GM18502 (cell line): Measurements from ENCODE around the gene SLC5A4.
"Not testable (repeated sequence)": the region's sequence is repeated elsewhere in the genome, so short reads cannot be mapped to it uniquely, and the experiment has no call there.

Experiments used
- ATAC-seq: cut with Tn5 transposase; IDR thresholded peaks from one replicate; pipeline ENCODE4 v1.9.1; 2021; ENCODE audit warnings: mild to moderate bottlenecking; ENCODE audit not compliant: unreplicated experiment, poor library complexity

The SLC5A4 gene

DNA sequence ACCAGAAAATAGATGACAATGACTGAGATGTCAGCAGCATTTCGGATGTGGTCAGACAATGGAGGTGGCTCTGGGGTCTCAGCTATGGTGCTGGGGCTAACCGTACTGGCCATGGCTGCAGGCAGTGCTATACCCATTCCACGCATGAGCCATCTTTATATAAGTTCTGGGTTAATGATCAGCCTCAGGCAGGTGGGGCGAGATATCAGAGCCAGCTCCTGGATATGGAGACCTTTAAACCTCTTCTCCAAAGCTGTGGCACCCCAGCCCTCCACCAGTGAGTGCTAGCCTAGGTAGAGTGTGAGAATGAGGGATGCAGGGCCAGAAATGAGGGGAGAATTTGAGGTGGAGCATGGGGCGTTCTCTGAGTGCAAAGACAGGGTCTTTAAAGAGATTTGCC, at the start of gene SLC5A4:
Gene SLC5A4 (minus strand): TSS at position 131 of the 400 bp plus-strand sequence. CDS start 18 bp downstream, at position 113.
- no peak for ATAC-seq

DNA sequence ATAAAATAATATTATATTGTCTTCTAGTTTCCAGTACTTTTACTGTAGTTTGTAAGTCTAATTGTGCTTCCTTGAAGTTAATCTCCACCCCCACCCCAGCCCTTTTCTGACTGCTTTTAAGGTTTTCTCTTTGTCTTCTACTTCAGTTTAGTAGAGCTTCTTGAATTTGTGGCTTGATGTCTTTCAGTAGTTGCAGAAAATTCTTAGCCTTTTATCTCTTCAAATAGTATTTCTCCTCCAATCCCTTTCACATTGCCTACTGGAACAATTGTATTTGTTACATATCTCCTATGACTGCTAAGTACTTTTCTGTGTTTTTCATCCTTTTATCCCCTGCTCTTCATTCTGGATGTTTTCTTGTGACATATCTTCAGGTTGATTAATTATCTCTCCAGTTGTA, 38.8 kb upstream of the SLC5A4 start:
- ATAC-seq = not testable (repeated sequence)

DNA sequence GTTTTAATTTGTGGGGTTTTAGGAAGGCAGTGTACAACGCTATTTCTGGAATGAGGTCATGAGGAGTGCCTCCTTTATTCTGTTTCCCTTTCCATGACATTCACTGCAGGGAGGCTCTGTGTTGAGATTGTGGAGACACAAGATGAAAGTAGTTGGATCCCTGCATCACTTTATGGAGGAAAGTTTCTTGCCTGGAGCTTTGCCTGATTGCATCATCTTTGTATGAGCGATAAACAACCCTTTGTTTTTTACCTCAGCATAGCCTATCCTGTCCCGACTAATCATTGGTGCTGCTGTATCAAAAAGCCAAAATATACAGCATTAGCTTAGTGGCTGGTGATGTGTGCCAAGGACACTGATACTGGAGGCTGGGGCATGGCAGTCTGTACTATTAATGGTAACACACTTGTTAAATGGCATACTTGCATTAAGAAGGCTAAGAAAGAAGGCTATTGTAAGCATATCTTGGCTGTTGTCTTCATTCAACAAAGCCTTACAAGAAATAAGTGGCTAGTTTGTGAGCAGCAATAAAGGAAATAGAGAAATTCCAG, 31.2 kb upstream of the SLC5A4 start:
- no peak for ATAC-seq

DNA sequence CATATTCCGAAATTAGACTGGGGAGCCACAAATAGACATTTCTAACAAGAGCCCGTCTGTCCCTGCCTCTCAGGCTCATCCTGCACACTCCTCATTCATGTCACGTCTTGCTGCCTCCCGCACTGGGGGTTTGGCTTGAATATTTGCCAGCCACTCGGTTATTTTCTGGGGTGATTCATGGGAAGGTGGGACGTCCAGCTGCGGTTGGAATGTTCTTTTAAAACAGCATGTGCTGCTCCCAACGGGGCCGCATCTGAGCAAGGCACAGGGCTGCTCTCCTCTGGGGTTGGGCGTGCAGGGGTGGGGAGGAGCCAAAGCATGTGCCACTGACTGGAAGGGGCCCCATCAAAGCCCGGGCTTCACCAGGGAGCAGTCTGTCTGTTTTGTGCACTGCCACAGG, 25.9 kb upstream of the SLC5A4 start:
- no peak for ATAC-seq

DNA sequence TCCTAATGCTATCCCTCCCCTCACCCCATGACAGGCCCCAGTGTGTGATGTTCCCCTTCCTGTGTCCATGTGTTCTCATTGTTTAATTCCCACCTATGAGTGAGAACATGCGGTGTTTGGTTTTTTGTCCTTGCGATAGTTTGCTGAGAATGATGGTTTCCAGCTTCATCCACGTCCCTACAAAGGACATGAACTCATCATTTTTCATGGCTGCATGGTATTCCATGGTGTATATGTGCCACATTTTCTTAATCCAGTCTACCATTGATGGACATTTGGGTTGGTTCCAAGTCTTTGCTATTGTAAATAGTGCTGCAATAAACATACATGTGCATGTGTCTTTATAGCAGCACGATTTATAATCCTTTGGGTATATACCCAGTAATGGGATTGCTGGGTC, 20.2 kb upstream of the SLC5A4 start:
- ATAC-seq = not testable (repeated sequence)

DNA sequence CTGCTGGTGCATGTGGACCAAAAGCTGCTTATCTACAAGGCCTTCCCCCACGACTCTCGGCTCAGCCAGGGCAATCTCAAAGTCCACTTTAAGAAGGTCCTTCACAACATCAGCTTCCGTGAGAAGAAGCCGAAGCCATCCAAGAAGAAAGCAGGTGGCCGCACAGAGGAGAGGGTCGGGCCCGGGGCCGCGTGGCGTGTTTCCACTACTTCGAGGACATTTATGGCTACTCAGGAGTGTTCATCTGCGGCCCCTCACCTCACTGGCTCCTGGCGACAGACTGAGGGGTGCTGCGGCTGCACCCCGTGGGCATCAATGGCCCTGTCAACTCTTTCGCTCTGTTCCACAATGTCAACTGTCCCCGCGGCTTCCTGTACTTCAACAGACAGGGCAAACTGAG, 16.2 kb upstream of the SLC5A4 start:
- no peak for ATAC-seq

DNA sequence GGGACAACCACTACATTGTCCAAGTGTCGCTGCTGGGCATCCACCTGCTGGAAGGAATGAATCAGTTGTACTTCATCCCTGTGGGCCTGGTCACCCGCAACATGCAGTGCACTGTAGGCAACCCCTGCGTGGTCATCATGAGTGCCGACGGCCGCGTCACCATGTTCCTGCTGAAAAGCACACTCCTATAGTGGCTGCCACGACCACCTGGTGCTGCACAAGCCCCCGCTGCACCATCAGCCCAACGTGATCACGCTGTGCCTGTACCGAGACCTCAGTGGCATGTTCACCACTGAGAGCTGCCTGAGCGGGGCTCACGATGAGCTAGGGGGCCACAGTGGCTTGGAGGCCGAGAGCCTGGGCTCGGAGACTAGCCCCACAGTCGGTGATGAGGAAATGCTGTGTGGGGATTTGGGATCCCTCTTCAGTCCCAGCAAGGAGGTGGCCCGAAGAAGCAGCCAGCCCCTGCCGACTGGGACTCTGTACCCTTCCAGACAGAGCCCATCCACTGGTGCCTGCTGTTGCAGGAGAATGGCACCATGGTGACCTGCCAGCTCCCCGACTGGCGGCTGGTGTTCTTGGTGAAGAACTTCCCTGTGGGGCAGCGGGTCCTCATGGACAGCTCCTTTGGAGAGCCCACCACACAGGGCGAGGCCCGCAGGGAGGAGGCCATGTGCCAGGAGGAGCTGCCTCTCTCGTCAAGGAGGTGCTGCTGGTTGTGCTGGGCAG, 15.7 kb upstream of the SLC5A4 start:
- no peak for ATAC-seq

DNA sequence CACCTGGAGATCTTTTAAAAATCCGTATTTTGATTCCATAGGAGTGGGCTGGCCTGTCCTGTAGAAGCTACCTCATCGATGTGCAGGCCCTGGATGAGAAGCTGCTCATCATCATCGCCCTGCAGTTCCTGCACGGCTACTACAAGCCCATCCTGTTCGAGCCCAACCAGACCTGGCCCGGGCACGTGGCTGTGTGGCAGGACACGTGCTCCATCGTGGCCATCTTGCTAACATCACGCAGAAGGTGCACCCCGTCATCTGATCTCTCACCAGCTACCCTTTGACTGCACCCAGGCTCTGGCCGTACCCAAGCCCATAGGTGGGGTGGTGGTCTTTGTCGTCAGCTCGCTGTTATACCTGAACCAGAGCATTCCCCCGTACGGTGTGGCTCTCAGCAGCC, 14.2 kb upstream of the SLC5A4 start:
- ATAC-seq = no peak

DNA sequence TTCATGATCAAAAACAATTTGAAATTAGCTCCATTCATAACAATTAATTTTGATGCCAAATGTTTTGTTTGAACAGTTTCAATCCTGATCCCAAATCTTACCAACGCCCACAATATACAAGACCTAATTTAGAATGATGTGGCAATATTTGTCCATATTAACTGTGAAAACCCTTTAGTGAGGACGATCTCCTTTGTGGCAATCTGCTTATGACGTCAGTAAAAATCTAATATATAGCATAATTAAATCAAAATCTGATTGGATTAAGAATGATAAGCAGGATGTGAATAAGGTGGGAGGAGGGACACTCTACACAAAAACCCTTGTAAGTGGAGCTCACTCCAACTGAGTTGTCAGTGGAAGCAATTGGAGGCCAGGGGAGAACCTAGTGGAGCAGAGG, 11.9 kb upstream of the SLC5A4 start:
- no peak for ATAC-seq

DNA sequence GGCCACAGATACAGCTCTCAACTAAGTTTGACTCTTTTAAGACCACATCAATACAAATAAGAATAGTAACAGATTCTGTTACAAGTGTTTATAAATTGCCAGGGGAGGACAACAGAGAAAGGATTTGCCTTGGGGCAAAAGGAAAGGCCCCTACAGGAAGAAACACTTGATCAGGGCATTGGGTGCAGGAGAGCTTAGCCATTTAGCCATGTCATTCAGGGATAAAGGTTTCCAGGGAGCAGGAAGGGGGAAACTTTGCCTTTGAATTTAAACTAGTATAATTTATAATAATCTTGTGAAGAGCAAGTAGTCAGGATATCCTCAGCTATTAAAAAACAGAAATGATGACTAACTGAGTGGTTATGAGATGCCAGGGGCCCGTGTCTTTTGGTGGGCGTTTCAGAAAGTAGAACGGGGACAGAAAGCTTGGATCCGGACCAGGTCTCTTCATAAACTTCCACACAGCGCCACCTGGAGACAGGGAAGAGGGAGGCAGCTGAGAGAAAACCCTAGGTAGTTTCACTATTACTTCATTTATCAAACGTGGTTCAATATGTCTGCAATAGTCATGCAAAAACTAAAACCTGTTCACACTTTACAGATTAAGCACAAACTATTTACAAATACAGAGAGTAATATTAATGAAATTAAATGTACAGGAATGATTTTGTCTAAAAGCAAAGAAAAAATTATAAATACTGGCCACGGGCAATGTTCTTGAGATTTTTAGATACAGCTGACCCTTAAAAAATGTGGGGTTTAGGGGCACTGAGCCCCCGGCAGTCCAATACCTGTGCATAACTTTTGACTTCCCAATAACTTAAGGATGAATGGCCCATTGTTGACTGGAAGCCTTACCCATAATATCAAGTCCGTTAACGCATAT, 11.0 kb upstream of the SLC5A4 start:
- no peak for ATAC-seq

DNA sequence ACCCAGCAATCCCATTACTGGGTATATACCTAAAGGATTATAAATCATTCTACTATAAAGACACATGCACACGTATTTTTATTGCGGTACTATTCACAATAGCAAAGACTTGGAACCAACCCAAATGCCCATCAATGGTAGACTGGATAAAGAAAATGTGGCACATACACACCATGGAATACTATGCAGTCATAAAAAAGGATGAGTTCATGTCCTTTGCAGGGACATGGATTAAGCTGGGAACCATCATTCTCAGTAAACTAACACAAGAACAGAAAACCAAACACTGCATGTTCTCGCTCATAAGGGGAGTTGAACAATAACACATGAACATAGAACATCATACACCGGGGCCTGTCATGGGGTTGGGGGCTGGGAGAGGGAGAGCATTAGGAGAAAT, 8.5 kb upstream of the SLC5A4 start:
- ATAC-seq = not testable (repeated sequence)

DNA sequence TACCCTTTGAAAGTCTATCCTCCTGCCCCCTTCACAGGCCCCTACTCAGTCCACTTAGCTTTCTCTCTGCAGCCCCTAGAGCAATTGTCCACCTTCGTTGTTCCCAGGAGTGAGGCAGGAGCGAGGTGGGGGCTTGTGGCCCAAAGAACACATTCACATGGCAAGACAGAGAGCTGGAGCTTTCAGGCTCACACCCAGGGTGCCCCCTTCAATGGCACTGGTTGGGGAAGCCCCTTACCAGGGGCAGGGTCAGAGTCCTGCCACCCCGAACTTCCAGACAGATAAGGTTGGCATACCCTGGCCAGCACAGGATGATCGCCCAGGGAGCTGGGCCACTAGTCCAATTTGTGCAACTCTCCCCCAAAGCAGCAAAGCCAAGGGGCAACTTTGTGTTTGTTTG, 6.2 kb upstream of the SLC5A4 start:
- ATAC-seq = no peak

DNA sequence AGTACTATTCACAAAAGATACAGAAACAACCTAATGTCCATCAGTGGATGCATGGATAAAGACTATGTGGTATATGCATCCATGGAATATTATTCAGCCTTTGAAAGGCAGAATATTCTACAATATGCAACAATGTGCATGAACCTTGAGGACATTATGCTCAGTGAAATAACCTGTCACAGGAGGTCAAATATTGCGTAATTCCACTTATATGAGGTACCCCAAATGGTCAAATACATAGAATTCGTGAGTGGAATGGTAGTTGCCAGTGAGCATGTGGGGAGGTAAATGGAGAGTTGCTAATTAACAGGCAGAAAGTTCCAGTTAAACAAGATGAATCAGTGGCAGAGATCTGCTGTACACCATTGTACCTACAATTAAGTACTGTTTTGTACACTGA, 3.6 kb upstream of the SLC5A4 start:
- ATAC-seq = no peak

DNA sequence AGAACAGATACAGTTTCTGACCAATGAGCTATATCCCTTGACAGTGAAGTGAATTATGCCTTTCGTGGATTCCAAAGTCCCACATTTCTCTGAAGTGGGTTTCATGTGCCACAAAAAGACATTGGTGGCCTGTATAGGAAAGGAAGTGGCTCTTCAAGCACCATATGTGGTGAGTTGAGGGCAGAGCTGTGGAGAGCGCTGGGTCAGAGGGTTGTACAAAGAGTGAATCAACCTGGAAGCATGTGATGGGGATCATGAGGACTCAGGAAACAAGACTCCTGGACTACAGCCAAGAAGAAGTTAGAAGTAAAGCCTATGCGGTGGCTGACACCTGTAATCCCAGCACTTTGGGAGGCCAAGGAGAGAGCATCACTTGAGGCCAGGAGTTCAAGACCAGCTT, 579 bp upstream of the SLC5A4 start:
- no peak for ATAC-seq

DNA sequence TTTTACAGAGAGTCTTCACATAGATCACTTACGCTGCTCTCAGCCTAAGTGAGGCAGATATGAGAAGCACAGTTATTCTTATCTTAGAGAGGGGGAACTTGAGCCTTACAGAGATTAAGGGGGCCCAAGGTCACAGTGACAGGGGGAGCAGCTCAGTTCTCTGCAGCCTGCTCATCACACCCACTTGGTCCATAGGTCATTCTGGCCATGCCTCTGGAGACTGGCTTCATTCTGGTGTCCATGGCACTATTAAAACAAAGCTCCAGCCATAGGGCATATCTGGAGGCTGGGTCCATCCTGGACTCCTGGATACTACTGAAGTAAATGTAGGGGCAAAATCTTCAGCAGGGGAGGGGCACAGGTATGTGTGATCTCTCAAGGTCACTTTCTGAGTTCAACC, 5.9 kb downstream of the SLC5A4 start:
- ATAC-seq = no peak

DNA sequence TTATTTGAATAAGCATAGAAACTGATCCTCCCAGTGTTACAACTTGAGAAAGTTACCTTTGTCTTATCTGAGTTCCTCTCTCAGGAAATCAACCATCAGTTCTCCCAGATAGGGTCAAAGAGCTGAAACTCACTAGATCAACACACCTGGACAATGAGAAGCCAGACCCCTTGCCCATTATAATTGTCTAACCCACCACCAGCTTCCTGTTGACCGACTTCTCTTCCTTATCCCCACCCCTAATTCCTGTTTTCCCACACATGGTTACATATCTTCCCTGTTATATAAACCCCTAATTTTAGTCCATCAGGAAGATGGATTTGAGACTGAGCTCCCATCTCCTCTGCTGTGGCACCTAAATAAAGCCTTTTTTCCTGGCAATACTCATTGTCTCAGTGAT, 6.9 kb downstream of the SLC5A4 start:
- ATAC-seq = no peak

DNA sequence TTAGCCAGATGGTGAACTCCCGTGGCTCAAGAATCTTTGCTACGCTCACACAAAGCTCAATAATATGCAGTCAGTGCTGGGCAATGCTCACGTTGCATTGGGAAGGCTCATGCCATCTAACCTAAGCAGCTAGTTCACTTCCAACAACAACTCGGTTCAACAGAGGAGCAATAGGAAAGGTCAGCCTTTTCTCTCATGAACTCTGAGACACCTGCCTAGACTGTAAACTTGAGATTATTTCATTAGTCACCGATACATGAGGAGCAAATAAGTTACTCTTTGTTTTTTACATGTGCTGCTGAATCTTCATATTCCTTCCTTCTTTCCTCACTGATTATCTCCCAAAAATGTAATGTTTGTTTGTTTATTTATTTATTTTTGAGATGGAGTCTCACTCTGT, 9.0 kb downstream of the SLC5A4 start:
- ATAC-seq = no peak

DNA sequence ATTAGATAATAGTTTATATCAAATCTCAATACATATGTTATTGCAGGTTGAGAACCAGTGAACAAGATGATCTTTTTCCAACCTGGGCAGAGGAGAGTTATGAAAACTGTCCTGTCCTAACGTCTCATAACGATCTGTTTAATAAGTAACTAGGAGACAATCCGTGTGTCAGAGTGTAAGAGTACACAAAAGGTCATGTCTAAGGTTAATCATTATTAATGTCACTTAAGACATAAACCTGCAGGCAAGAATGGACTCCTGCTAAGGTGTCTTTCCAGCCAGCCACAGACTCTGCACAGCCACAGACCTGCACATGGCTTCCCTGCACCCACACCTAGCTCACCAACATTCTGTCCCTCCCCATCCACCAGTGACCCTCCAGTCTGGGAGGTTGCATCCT, 10.1 kb downstream of the SLC5A4 start:
- no peak for ATAC-seq

DNA sequence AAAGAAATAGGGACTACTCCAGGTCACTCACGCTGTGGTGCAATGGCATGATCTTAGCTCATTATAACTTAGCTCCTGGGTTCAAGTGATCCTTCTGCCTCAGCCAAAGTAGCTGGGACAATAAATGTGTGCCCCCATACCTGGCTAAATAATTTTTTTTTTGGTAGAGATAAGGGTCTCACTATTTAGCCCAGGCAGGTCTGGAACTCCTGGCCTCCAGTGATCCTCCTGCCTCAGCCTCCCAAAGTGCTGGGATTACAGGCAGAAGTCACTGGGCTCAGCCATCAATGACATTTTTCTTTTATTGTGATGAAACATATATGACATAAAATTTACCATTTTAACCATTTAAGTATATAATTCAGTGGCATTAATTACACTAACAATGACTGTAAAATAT, 10.6 kb downstream of the SLC5A4 start:
- ATAC-seq = no peak

DNA sequence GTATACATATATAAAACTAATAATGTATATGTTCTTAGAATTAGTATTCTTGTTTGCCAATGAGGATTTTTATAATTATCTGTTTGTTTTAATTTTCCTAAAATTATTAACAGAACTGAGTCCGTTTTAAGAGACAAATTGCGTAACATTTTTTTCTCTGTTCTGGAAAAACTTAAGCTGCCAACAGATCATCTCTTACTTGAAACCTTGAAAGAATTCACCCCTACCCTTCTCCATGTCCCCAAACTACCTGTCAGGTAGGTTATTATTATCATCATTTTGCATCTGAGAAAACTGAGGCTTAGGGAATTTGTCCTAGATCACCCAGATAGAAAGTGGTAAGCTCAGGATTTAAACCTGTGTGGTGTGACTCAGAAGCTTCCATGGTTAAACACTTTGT, 14.7 kb downstream of the SLC5A4 start:
- no peak for ATAC-seq

DNA sequence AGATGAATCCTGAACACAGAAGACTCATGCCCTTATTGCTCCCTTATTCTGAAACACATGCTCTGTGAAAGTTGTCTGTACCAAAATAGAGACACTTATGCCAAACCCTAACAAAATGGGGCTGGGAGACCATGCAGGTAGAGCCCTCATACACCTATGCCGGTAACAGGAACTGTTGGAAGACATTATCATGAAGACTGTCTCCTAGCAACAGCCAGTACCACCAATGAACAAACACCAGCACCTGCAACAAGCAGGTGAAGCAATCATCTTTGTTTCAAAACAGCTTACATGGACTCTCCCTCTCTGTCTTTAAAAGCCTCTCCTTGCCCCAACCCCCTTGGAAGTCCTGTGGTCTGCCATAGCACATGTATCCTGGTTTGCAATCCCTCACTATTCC, 17.2 kb downstream of the SLC5A4 start:
- ATAC-seq = no peak
